Measurements from ENCODE around the gene ALAD.

DNA sequence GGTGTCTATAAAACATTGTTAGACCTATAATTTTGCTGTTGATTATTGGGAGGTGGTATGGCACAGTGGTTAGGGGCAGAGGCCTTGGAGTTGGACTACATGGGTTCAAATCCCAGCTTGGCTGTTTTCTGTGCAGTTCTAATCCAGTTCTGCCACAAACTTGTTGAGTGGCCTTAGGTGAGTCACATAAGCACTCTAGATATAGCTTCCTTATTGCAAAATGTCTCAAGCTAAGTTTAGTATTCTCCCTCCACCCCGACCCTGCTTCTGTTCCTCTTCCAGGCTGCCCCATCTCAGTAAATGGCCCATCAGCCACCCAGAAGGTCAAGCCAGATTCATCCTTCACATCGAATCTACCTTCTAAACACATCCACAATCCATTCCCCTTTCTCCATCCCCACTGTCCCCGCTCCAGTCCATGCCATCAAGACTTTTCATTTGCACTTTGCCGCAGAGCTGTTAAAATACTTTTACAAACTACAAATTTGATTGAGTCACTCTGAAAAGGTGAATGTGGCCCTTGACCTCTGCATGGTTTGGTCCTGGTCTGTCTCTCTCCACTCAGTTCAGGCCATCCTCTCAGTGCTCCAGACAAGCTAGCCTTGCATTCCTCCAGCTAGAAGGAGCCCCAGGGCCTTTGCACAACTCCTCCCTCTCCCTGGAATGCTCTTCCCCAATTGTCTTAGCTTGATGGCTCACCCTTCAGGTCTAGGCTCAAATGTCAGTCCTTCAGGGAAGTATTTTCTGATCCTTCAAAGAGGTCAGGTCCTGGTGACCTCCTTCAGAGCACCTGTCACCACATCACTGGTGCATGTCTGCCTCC, 14.3 kb downstream of the ALAD start:
- TF ChIP-seq, protein P1, sequence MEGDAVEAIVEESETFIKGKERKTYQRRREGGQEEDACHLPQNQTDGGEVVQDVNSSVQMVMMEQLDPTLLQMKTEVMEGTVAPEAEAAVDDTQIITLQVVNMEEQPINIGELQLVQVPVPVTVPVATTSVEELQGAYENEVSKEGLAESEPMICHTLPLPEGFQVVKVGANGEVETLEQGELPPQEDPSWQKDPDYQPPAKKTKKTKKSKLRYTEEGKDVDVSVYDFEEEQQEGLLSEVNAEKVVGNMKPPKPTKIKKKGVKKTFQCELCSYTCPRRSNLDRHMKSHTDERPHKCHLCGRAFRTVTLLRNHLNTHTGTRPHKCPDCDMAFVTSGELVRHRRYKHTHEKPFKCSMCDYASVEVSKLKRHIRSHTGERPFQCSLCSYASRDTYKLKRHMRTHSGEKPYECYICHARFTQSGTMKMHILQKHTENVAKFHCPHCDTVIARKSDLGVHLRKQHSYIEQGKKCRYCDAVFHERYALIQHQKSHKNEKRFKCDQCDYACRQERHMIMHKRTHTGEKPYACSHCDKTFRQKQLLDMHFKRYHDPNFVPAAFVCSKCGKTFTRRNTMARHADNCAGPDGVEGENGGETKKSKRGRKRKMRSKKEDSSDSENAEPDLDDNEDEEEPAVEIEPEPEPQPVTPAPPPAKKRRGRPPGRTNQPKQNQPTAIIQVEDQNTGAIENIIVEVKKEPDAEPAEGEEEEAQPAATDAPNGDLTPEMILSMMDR (IDR thresholded peaks at IDR 0.05; ENCODE audit: borderline replicate concordance, extremely low read depth, low read length, poor library complexity, severe bottlenecking): no peak
- TF ChIP-seq EZH2 (IDR thresholded peaks at IDR 0.05; ENCODE audit: borderline replicate concordance, low read depth, low read length, severe bottlenecking): no peak

Measured in DND-41 (cell line).